B cell (primary cell): ENCODE measurements around the gene WBP1L. TPM values are rescaled to one million over a fixed set of nuclear protein-coding genes. Genes with fewer than 3 reads are reported as not detected.
"Not testable (repeated sequence)": the region's sequence is repeated elsewhere in the genome, so short reads cannot be mapped to it uniquely, and the experiment has no call there.

Experiments
- ATAC-seq: fragments of 200-7000 bp; cut with Tn5 transposase; one replicate; pipeline ENCODE4 v1.10.0; 2021; ENCODE audit warnings: low read depth, mild to moderate bottlenecking, moderate number of reproducible peaks, moderate library complexity
- CTCF ChIA-PET: fragments of 350-600 bp; sonication (Branson Sonifier 250); formaldehyde crosslinking; loops from one replicate; lab custom pipeline; 2021; ENCODE audit warnings: antibody characterized with exemption, inconsistent platforms; lab: Charles Lee
- POLR2A ChIA-PET: fragments of 350-600 bp; sonication (Branson Sonifier 250); formaldehyde crosslinking; loops from one replicate; lab custom pipeline; 2021; ENCODE audit warnings: antibody characterized with exemption; lab: Charles Lee
- DNase-seq: peaks from one replicate; pipeline ENCODE4 v3.0.0; 2013
- H2AFZ ChIP-seq: 2 replicates; pipeline ENCODE4 v1.6.1; 2012; ENCODE audit warnings: mild to moderate bottlenecking, low read depth, low read length; ENCODE audit not compliant: insufficient read depth, poor library complexity, severe bottlenecking
- H3K27ac ChIP-seq, 2 donors: 1 replicate in 1 of 2; 2 replicates in 1 of 2; pipeline ENCODE4 v1.5.1; 2012 to 2013; ENCODE audit warnings: low read length in 2 of 2, mild to moderate bottlenecking in 2 of 2, moderate library complexity in 1 of 2
- H3K27me3 ChIP-seq, 4 experiments: fragments of 200-600 bp in 1 of 4; sonication (generic) in 1 of 4; replicated peaks in 1 of 4; 1 replicate in 2 of 4; 2 replicates in 2 of 4; pipeline versions ENCODE4 v1.6.1 to v1.7.0; 2013 to 2016; ENCODE audit warnings: low read length in 3 of 4, mild to moderate bottlenecking in 2 of 4, mixed read lengths in 1 of 4, moderate library complexity in 1 of 4; ENCODE audit not compliant: insufficient read depth in 4 of 4, control insufficient read depth in 3 of 4; ENCODE audit errors: control extremely low read depth in 1 of 4
- H3K36me3 ChIP-seq, 2 experiments: replicated peaks in 1 of 2; 1 replicate in 1 of 2; 2 replicates in 1 of 2; pipeline versions ENCODE4 v1.6.1 to v1.7.1; 2013; ENCODE audit warnings: low read length in 1 of 2; ENCODE audit not compliant: insufficient read depth in 2 of 2, control insufficient read depth in 1 of 2; ENCODE audit errors: control extremely low read depth in 1 of 2, extremely low read depth in 1 of 2
- H3K4me1 ChIP-seq, 2 donors: fragments of 200-600 bp in 1 of 2; sonication (generic) in 1 of 2; 1 replicate in 1 of 2; 2 replicates in 1 of 2; pipeline versions ENCODE4 v1.5.1 to v1.6.1; 2013 to 2017; ENCODE audit warnings: low read length in 2 of 2; ENCODE audit not compliant: control insufficient read depth in 2 of 2, insufficient read depth in 2 of 2
- H3K4me2 ChIP-seq: replicated peaks from 2 replicates; pipeline ENCODE3; 2012; ENCODE audit warnings: mild to moderate bottlenecking, low read depth, low read length; ENCODE audit not compliant: poor library complexity, severe bottlenecking
- H3K4me3 ChIP-seq, 5 experiments: fragments of 200-600 bp in 1 of 5; sonication (generic) in 1 of 5; 1 replicate in 3 of 5; 2 replicates in 2 of 5; pipeline versions ENCODE4 v1.5.1 to v1.7.0; 2011 to 2016; ENCODE audit warnings: low read length in 4 of 5, mild to moderate bottlenecking in 4 of 5, low read depth in 2 of 5, control low read depth in 1 of 5, moderate library complexity in 1 of 5; ENCODE audit not compliant: insufficient read depth in 1 of 5; ENCODE audit errors: control extremely low read depth in 1 of 5, extremely low read depth in 1 of 5
- H3K79me2 ChIP-seq: fragments of 200-600 bp; sonication (generic); one replicate; pipeline ENCODE4 v1.6.0; 2016; ENCODE audit warnings: low read length; ENCODE audit not compliant: control insufficient read depth, insufficient read depth
- H3K9ac ChIP-seq: fragments of 200-600 bp; sonication (generic); 2 replicates; pipeline ENCODE4 v1.6.1; 2017; ENCODE audit warnings: mild to moderate bottlenecking, low read length, moderate library complexity
- H3K9me3 ChIP-seq, 3 donors: one replicate each; pipeline versions ENCODE4 v1.6.1 to v1.7.1; 2013; ENCODE audit warnings: low read length in 2 of 3; ENCODE audit not compliant: control insufficient read depth in 2 of 3, insufficient read depth in 1 of 3; ENCODE audit errors: control extremely low read depth in 1 of 3
- H4K20me1 ChIP-seq: 2 replicates; pipeline ENCODE4 v1.6.0; 2012; ENCODE audit warnings: mild to moderate bottlenecking, low read length; ENCODE audit not compliant: insufficient read depth, control insufficient read depth, poor library complexity, severe bottlenecking
- H3K27ac Mint-ChIP-seq: one replicate; pipeline ENCODE4 v1.8.0; 2021; ENCODE audit warnings: mixed read lengths
- H3K27me3 Mint-ChIP-seq: one replicate; pipeline ENCODE4 v1.8.0; 2021; ENCODE audit warnings: mixed read lengths
- H3K4me1 Mint-ChIP-seq: one replicate; pipeline ENCODE4 v1.8.0; 2021; ENCODE audit warnings: mixed read lengths
- H3K4me3 Mint-ChIP-seq: one replicate; pipeline ENCODE4 v1.8.0; 2021; ENCODE audit warnings: mixed read lengths
- H3K9me3 Mint-ChIP-seq: one replicate; pipeline ENCODE4 v1.8.0; 2022; ENCODE audit warnings: mixed read lengths; ENCODE audit not compliant: insufficient read depth
- CTCF ChIP-seq: fragments of 200-600 bp; IDR thresholded peaks from one replicate; pipeline ENCODE4 v1.8.0; 2022; ENCODE audit warnings: antibody characterized with exemption, mild to moderate bottlenecking
- EZH2 ChIP-seq: IDR thresholded peaks from 2 replicates; pipeline ENCODE4 v1.6.1; 2012; ENCODE audit warnings: borderline replicate concordance, low read depth, mild to moderate bottlenecking, moderate library complexity, low read length; ENCODE audit not compliant: insufficient read depth, poor library complexity, severe bottlenecking
- WGBS: methylation state at CpG from one replicate; pipeline ENCODE4 v1.1.5; 2013; ENCODE audit warnings: missing lambda C conversion rate; ENCODE audit not compliant: insufficient coverage; 5-methylcytosine and 5-hydroxymethylcytosine counted together
- intact Hi-C: fragments of 100-400 bp; cut with micrococcal nuclease; formaldehyde crosslinking; loops from one replicate; pipeline ENCODE4 v1.10.0; 2022
- polyA plus RNA-seq: library from polyadenylated mRNA; depleted of rRNA; stranded (reverse); fragments of >200 nt; gene quantifications from 2 replicates; pipeline ENCODE4 v1.2.3, GENCODE V29; 2012
- total RNA-seq, 2 donors: library from RNA; stranded (reverse); fragments of 120-200 nt in 1 of 2; gene quantifications; 1 replicate in 1 of 2; 2 replicates in 1 of 2; pipeline versions ENCODE4 v1.2.3 to v1.2.4, GENCODE V29; 2013 to 2022

WBP1L gene
- total and polyA plus RNA-seq, 2 donors (not counting 1 experiment from before 2014, with no cell fraction given) = 14.3 to 43.2 TPM

- CTCF ChIA-PET = interaction anchor here (1.5 kb wide), 1 partner anchor 9 kb away, joined by 3 read pairs; no protein-coding TSS in a partner anchor
- intact Hi-C loops, H3K4me1 Mint-ChIP-seq, H3K4me2 ChIP-seq, H3K27me3 ChIP-seq, H3K27ac Mint-ChIP-seq, H3K9ac ChIP-seq, H3K4me3 Mint-ChIP-seq, H3K36me3 ChIP-seq, H3K4me1 ChIP-seq, H3K9me3 ChIP-seq, H4K20me1 ChIP-seq, H3K9me3 Mint-ChIP-seq, POLR2A ChIA-PET, H3K79me2 ChIP-seq, H2AFZ ChIP-seq, DNase-seq, H3K27ac ChIP-seq, H3K4me3 ChIP-seq, ATAC-seq: not testable (repeated sequence)
- H3K27me3 Mint-ChIP-seq = peaks cover 26% of the 10 kb centered on the region
- no CpG with 5 or more reads among the region's 6 CpGs for WGBS
Measured at GRCh38 chr10:102844190-102844776, 100.5 kb downstream of the WBP1L start.

- H3K79me2 ChIP-seq = no peaks in the 10 kb centered on the region
- no peak overlapping the region for H2AFZ ChIP-seq
- no peaks in the 10 kb centered on the region for H3K9me3 ChIP-seq
- Mint-ChIP-seq H3K27me3 (peaks cover 19% of the 10 kb centered on the region), H3K9me3 (peaks cover 7% of the 10 kb centered on the region), H3K4me1 (no peaks in the 10 kb centered on the region), H3K27ac (no peak overlapping the region), H3K4me3 (no peak overlapping the region)
- H3K27me3 ChIP-seq = no peaks in the 10 kb centered on the region
- no peak overlapping the region for H3K27ac ChIP-seq
- H4K20me1 ChIP-seq = no peaks in the 10 kb centered on the region
- ChIA-PET CTCF (interaction anchor here (0.6 kb wide), 1 partner anchor 402 kb away, joined by 4 read pairs; no protein-coding TSS in a partner anchor), POLR2A (no interaction called here)
- no peaks in the 10 kb centered on the region for H3K36me3 ChIP-seq
- no peak for DNase-seq
- no peak for ATAC-seq
- H3K4me3 ChIP-seq = no peak overlapping the region
- no peak overlapping the region for H3K9ac ChIP-seq
- intact Hi-C loops = no loop called here
- no peak for TF ChIP-seq EZH2
- TF ChIP-seq CTCF = no peak
- no peaks in the 10 kb centered on the region for H3K4me1 ChIP-seq
- WGBS = 86% methylated on average over 7 of the region's 9 CpGs
- no peak overlapping the region for H3K4me2 ChIP-seq
Measured at GRCh38 chr10:102845352-102845902, 101.7 kb downstream of the WBP1L start.
